ENCODE data around the gene DENND6A.
A peak's percentile ranks its signal among the peaks of the same experiment; 100 is the strongest.
"Not testable (repeated sequence)": the region's sequence is repeated elsewhere in the genome, so short reads cannot be mapped to it uniquely, and the experiment has no call there.

Gene DENND6A

DNA sequence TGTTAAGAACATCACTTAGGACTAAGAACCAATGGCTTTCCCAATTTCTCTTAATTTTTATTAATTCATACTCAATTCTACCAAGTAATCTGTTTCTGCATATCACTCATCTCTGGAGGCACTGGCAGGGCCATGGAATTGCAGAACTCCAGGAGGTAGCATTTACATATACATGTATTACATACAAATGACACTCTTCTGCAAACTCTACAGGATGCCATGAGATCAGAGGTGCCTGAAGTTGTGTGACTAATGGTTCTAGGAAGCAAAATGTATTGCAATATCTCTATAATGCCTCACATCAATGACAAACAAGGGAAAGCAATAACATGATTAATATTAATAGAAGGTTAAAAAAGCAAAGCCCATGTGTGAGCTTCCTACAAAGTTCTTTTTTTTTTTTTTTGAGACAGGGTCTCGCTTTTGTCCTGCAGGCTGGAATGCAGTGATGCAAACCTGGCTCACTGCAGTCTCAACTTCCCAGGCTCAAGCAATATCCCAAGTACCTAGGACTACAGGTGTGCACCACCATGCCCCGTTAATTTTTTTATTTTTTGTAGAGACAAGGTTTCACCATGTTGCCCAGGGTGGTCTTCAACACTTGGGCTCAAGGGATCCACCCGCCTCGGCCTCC is 33.0 kb downstream of the DENND6A start:
- H3K4me3 ChIP-seq (ENCODE audit: low read length) = no peak overlapping the region
- peaks cover 23% of the 10 kb centered on the region for H3K4me1 ChIP-seq (ENCODE audit: insufficient read depth, low read length)
- H3K9me3 ChIP-seq (ENCODE audit: insufficient read depth, low read depth, low read length) = no peaks in the 10 kb centered on the region
- H3K9ac ChIP-seq (ENCODE audit: low read depth, low read length) = no peak overlapping the region
- no peaks in the 10 kb centered on the region for H3K27me3 ChIP-seq (ENCODE audit: insufficient read depth, low read length)
- H3K27ac ChIP-seq (ENCODE audit: low read length) = peak overlapping the region; percentile 47
- H3K36me3 ChIP-seq (ENCODE audit: insufficient read depth, low read depth, low read length) = peaks cover 13% of the 10 kb centered on the region; the same call in 1 of the 2 replicates

DNA sequence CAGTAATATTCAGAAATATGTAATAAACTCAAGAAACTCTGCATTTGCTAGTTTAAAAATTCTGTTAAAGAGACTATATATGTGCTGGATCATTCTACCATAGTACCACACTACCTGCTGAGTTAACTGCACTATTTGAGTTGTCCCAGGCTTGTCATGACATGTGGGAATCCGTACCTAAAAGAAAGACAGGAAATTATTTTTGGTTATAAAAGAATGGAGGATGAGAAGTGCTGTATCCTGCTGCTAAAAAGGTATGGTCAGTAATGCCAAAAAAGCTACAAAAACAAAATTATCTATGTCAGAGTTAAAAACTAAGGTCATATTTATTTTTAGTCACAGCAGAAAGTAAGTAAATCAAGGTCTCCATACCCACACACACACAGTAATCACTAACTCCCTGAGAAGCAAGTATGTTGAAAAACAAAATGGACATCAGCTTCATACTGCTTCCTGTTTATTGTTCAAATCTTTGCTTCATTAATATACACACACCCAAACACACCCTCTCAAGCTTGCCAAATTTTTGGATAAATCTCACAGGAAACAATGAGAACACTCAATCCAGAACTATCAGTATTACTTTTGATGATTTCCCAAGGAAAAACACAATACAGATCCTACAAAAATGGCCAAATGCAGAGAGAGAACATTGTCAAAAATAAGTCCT is 33.7 kb downstream of the DENND6A start:
- H3K4me3 ChIP-seq (ENCODE audit: low read length) = no peak overlapping the region
- no peaks in the 10 kb centered on the region for H3K9me3 ChIP-seq (ENCODE audit: insufficient read depth, low read depth, low read length)
- H3K36me3 ChIP-seq (ENCODE audit: insufficient read depth, low read depth, low read length) = peaks cover 12% of the 10 kb centered on the region; the same call in 1 of the 2 replicates
- peak overlapping the region; percentile 18; the same call in 1 of the 2 replicates for H3K9ac ChIP-seq (ENCODE audit: low read depth, low read length)
- peaks cover 23% of the 10 kb centered on the region for H3K4me1 ChIP-seq (ENCODE audit: insufficient read depth, low read length)
- no peaks in the 10 kb centered on the region for H3K27me3 ChIP-seq (ENCODE audit: insufficient read depth, low read length)
- H3K27ac ChIP-seq (ENCODE audit: low read length) = peak overlapping the region; percentile 48

DNA sequence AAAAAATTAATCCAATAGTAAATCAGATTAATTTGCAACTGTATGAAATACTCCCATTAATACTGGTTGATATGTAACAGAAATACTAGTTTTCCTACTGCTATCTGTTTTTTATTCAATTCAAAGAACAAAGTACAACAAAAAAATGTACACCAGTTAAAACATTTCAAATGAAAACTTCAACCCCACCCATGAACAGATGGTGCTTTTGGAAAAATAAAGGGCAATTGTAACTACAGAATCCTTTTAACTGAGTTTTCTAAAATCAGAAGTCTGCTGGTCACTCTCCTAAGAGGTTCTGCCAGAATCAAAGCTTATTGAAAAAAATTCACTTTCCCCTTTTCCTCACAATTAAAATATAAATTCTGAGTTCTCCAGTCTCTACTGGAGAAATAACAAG is 34.3 kb downstream of the DENND6A start:
- Histone ChIP-seq H3K9me3 (ENCODE audit: insufficient read depth, low read depth, low read length) (no peaks in the 10 kb centered on the region), H3K4me3 (ENCODE audit: low read length) (no peak overlapping the region)

DNA sequence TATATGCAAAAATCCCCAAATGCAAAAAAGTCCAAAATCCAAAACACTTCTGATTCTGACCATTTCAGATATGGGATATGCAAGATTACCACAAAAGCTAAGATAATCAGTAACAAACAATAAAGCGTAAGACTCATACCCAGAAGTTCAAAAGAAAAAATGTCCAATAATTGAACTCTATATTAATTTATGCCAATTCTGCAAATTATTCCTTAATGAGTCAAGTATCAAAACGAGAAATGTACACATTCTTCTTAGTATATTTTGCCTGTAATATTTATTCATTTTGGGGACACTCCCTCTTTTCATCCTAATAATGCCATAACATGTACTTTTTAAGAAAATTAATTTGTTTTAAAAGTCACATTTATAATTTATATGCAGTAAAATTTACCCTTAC is 37.1 kb downstream of the DENND6A start:
- Histone ChIP-seq H3K9me3 (ENCODE audit: insufficient read depth, low read depth, low read length) (no peaks in the 10 kb centered on the region), H3K9ac (ENCODE audit: low read depth, low read length) (no peak overlapping the region), H3K27me3 (ENCODE audit: insufficient read depth, low read length) (no peaks in the 10 kb centered on the region), H3K4me3 (ENCODE audit: low read length) (no peak overlapping the region), H3K36me3 (ENCODE audit: insufficient read depth, low read depth, low read length) (peaks cover 9% of the 10 kb centered on the region; the same call in 1 of the 2 replicates), H3K4me1 (ENCODE audit: insufficient read depth, low read length) (peaks cover 15% of the 10 kb centered on the region), H3K27ac (ENCODE audit: low read length) (no peak overlapping the region)

More for the DNA sequence above, 34.3 kb downstream of the DENND6A start:
- peaks cover 9% of the 10 kb centered on the region; the same call in 1 of the 2 replicates for H3K36me3 ChIP-seq (ENCODE audit: insufficient read depth, low read depth, low read length)
- H3K9ac ChIP-seq (ENCODE audit: low read depth, low read length) = no peak overlapping the region
- H3K4me1 ChIP-seq (ENCODE audit: insufficient read depth, low read length) = peaks cover 23% of the 10 kb centered on the region
- no peaks in the 10 kb centered on the region for H3K27me3 ChIP-seq (ENCODE audit: insufficient read depth, low read length)
- no peak overlapping the region for H3K27ac ChIP-seq (ENCODE audit: low read length)

DNA sequence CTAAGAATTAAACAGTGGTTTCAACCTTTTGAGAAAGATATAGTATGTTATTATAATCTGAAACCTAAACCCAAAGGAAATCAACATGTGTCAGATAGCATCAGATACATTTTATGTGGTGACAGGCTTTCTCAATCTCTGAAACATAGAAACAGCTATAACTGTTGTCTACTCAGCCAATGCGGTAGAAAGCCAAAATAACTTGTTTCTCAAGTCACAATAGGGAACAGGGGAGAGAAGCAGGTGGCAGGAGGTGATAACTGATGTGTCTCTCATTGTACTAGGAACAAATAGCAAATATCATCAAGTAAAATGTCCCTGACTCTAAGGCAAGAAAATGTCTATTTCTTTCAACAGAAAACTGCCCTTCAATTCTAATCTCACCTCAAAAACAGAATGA is 38.6 kb downstream of the DENND6A start:
- H3K36me3 ChIP-seq (ENCODE audit: insufficient read depth, low read depth, low read length) = peaks cover 9% of the 10 kb centered on the region; the same call in 1 of the 2 replicates
- peaks cover 10% of the 10 kb centered on the region for H3K4me1 ChIP-seq (ENCODE audit: insufficient read depth, low read length)
- H3K4me3 ChIP-seq (ENCODE audit: low read length) = no peak overlapping the region
- H3K27ac ChIP-seq (ENCODE audit: low read length) = no peak overlapping the region
- no peaks in the 10 kb centered on the region for H3K9me3 ChIP-seq (ENCODE audit: insufficient read depth, low read depth, low read length)
- H3K9ac ChIP-seq (ENCODE audit: low read depth, low read length) = no peak overlapping the region
- no peaks in the 10 kb centered on the region for H3K27me3 ChIP-seq (ENCODE audit: insufficient read depth, low read length)

DNA sequence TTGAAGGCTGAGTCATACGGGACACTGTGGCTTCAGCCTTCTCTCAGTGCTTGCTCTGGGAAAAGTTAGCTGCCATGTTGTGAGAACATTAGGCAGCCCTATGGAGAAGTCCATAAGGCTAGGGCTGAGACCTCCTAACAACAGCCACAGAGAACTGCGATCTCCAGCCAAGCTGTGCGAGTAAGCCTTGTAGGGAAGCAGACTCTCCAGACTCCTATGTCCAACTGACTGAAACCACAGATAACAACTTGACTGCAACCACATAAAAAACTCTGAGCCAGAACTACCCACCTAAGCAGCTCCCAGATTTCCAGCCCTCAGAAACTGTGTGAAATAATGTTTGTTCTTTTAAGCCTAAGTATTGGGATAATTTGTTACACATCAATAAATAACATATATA is 40.7 kb downstream of the DENND6A start:
- no peak overlapping the region for H3K27ac ChIP-seq (ENCODE audit: low read length)
- H3K36me3 ChIP-seq (ENCODE audit: insufficient read depth, low read depth, low read length) = no peaks in the 10 kb centered on the region
- no peak overlapping the region for H3K4me3 ChIP-seq (ENCODE audit: low read length)
- no peaks in the 10 kb centered on the region for H3K27me3 ChIP-seq (ENCODE audit: insufficient read depth, low read length)
- H3K4me1 ChIP-seq (ENCODE audit: insufficient read depth, low read length) = no peaks in the 10 kb centered on the region
- no peaks in the 10 kb centered on the region for H3K9me3 ChIP-seq (ENCODE audit: insufficient read depth, low read depth, low read length)
- H3K9ac ChIP-seq (ENCODE audit: low read depth, low read length) = no peak overlapping the region

DNA sequence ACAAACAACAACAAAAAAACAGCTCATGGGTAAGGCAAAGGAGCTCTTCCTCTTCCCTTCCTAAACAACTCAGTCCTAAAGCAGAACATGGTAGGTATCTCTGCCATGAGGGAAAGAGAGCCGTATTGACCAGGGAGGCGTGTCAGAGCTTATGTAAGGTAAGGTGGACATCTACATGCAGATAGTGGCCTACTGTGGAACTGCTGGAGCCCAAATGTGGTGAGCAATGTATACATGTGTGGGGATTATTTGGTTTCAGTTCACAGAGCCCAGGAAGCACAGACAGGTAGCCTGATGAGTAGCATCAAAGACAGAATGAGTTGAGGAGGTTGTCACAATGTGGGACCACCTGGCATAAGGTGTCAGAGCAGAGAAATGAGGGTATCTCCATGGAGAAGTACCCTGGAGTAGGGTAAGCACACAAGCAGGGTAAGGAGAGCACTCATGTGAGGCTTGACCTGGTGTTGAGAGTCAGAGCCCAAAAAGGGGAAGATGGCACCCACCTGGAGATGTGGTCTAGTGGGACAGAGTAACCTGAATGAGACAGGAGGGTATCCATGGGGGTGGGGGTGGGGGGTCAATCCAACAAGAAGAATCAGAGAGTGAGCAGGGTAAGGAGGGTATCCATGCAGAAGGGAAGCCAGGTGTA is 45.5 kb downstream of the DENND6A start:
- H3K36me3 ChIP-seq (ENCODE audit: insufficient read depth, low read depth, low read length) = peaks cover 16% of the 10 kb centered on the region; the same call in 1 of the 2 replicates

DNA sequence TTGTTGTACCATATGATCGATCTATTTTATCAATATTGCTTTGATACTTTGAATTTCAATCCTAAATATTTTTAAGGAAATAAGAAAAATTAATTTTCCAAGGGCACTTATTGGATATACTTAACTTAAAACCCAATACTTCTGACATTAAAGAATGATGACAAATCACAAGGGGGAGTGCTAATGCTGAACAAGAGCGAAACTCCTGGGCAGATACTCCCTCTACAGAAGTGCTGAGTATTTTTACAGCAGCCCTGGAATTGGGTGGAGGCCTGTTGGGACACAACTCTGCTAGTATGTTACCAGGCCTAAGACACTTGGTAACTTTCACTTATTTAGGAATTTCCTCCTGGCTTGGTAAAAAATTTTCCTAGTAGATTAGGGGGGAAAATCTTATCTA is 46.2 kb downstream of the DENND6A start:
- Histone ChIP-seq H3K36me3 (ENCODE audit: insufficient read depth, low read depth, low read length) (peaks cover 19% of the 10 kb centered on the region; the same call in 1 of the 2 replicates), H3K27me3 (ENCODE audit: insufficient read depth, low read length) (no peaks in the 10 kb centered on the region), H3K9me3 (ENCODE audit: insufficient read depth, low read depth, low read length) (no peaks in the 10 kb centered on the region), H3K27ac (ENCODE audit: low read length) (no peak overlapping the region), H3K9ac (ENCODE audit: low read depth, low read length) (no peak overlapping the region), H3K4me1 (ENCODE audit: insufficient read depth, low read length) (no peaks in the 10 kb centered on the region), H3K4me3 (ENCODE audit: low read length) (no peak overlapping the region)

More for the DNA sequence above, 45.5 kb downstream of the DENND6A start:
- no peaks in the 10 kb centered on the region for H3K4me1 ChIP-seq (ENCODE audit: insufficient read depth, low read length)
- no peaks in the 10 kb centered on the region for H3K27me3 ChIP-seq (ENCODE audit: insufficient read depth, low read length)
- H3K4me3 ChIP-seq (ENCODE audit: low read length) = no peak overlapping the region
- H3K9me3 ChIP-seq (ENCODE audit: insufficient read depth, low read depth, low read length) = no peaks in the 10 kb centered on the region
- H3K9ac ChIP-seq (ENCODE audit: low read depth, low read length) = no peak overlapping the region
- H3K27ac ChIP-seq (ENCODE audit: low read length) = no peak overlapping the region

DNA sequence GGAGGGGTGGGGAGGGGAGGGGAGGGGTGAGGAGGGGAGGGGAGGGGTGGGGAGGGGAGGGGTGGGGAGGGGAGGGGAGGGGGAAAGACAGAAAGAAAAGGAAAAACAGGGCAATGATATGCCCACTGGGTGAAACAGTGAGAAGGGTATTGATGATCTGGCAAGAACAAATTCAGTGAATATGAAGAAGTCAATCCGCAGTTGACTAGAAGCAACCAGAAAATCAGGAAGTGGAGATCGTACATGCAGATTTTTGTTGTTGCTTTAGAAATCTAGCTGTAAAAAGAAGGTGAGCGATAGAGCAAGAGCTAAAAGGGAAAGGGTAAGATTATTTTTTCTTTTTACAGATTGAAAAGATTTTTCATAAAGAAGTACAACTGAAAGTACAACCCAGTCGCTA is 48.1 kb downstream of the DENND6A start:
- Histone ChIP-seq H3K4me3 (ENCODE audit: low read length) (no peak overlapping the region), H3K4me1 (ENCODE audit: insufficient read depth, low read length) (no peaks in the 10 kb centered on the region), H3K27me3 (ENCODE audit: insufficient read depth, low read length) (no peaks in the 10 kb centered on the region), H3K9me3 (ENCODE audit: insufficient read depth, low read depth, low read length) (no peaks in the 10 kb centered on the region), H3K27ac (ENCODE audit: low read length) (no peak overlapping the region), H3K36me3 (ENCODE audit: insufficient read depth, low read depth, low read length) (peaks cover 31% of the 10 kb centered on the region), H3K9ac (ENCODE audit: low read depth, low read length) (no peak overlapping the region)

DNA sequence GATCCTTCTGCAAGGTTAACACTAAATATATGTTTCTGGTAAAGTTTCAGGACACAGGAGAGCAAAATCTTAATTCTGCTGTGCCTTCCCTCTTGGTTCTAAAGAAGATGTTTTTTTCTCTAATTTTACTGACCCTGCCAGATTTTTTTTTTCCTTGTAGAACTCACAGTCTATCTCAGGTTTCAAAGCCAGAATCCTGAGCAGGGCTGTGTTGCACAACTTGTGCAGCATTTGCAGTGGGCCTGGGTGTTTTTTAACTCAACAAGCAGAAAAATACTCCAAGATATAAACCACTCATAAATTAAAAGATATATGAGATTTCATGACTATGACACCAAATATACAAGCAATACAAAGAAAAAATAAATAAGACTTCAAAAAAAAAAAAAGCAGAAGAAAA is 55.5 kb downstream of the DENND6A start:
- no peaks in the 10 kb centered on the region for H3K4me1 ChIP-seq (ENCODE audit: insufficient read depth, low read length)

DNA sequence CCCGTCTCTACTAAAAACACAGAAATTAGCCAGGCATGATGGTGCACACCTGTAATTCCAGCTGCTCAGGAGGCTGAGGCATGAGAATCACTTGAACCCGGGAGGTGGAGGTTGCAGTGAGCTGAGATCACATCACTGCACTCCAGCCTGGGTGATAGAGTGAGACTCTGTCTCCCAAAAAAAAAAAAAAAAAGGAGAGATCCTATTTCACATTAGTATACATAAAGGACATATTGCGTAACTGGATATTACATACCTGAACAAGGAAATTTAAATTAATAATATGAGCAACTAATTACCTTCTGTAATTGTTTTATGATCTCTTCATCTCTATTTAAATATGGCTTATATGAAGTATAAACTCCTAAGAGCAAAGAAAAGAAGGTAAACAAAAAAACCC is 58.6 kb downstream of the DENND6A start:
- peaks cover 47% of the 10 kb centered on the region for H3K36me3 ChIP-seq (ENCODE audit: insufficient read depth, low read depth, low read length)
- not testable (repeated sequence) for H3K9ac ChIP-seq (ENCODE audit: low read depth, low read length); H3K4me1 ChIP-seq (ENCODE audit: insufficient read depth, low read length); H3K27me3 ChIP-seq (ENCODE audit: insufficient read depth, low read length); H3K4me3 ChIP-seq (ENCODE audit: low read length); H3K27ac ChIP-seq (ENCODE audit: low read length); H3K9me3 ChIP-seq (ENCODE audit: insufficient read depth, low read depth, low read length)

More for the DNA sequence above, 55.5 kb downstream of the DENND6A start:
- no peak overlapping the region for H3K4me3 ChIP-seq (ENCODE audit: low read length)
- no peak overlapping the region for H3K9ac ChIP-seq (ENCODE audit: low read depth, low read length)
- no peak overlapping the region for H3K27ac ChIP-seq (ENCODE audit: low read length)
- H3K27me3 ChIP-seq (ENCODE audit: insufficient read depth, low read length) = no peaks in the 10 kb centered on the region
- peaks cover 42% of the 10 kb centered on the region for H3K36me3 ChIP-seq (ENCODE audit: insufficient read depth, low read depth, low read length)
- H3K9me3 ChIP-seq (ENCODE audit: insufficient read depth, low read depth, low read length) = no peaks in the 10 kb centered on the region

DNA sequence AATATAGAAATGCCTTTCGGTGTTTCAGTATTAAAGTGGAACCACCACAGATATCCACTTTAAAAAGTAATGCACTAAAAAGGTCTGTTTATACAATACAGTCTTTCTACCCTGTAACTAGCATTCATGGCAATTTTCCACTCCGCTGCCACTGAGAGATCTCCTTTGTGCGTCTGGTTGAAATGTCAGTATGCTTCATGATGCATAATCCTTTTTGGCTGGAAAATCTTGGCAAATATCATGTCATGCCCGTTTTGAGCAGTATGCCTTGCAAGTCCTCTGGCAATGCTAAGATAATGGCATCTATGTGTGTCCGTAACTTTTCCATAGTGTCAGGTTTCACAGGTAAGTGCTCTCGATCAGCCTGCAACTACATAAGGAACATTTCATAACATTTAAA is 64.9 kb downstream of the DENND6A start:
- Histone ChIP-seq H3K27me3 (ENCODE audit: insufficient read depth, low read length) (no peaks in the 10 kb centered on the region), H3K4me1 (ENCODE audit: insufficient read depth, low read length) (no peaks in the 10 kb centered on the region), H3K27ac (ENCODE audit: low read length) (no peak overlapping the region), H3K36me3 (ENCODE audit: insufficient read depth, low read depth, low read length) (peaks cover 66% of the 10 kb centered on the region), H3K4me3 (ENCODE audit: low read length) (no peak overlapping the region), H3K9me3 (ENCODE audit: insufficient read depth, low read depth, low read length) (no peaks in the 10 kb centered on the region), H3K9ac (ENCODE audit: low read depth, low read length) (no peak overlapping the region)
